GM21717 (cell line): ENCODE results near the gene CDIPT.
"Not testable (repeated sequence)": the region's sequence is repeated elsewhere in the genome, so short reads cannot be mapped to it uniquely, and the experiment has no call there.

ENCODE experiments used
- ATAC-seq: cut with Tn5 transposase; IDR thresholded peaks from one replicate; pipeline ENCODE4 v1.9.1; 2021; ENCODE audit warnings: mild to moderate bottlenecking, moderate library complexity; ENCODE audit not compliant: unreplicated experiment

Gene CDIPT

GRCh38 chr16:29897333-29897732, 34.3 kb upstream of the CDIPT start:
- no peak for ATAC-seq

- no peak for ATAC-seq
Observed at GRCh38 chr16:29896841-29897240, 33.8 kb upstream of the CDIPT start.

- no peak for ATAC-seq
Observed at GRCh38 chr16:29894352-29894751, 31.3 kb upstream of the CDIPT start.

- no peak for ATAC-seq
Observed at GRCh38 chr16:29893553-29893952, 30.5 kb upstream of the CDIPT start.

GRCh38 chr16:29892458-29892813, 29.4 kb upstream of the CDIPT start:
- no peak for ATAC-seq

GRCh38 chr16:29891525-29892457, 28.8 kb upstream of the CDIPT start:
- no peak for ATAC-seq

GRCh38 chr16:29889372-29889771, 26.3 kb upstream of the CDIPT start:
- not testable (repeated sequence) for ATAC-seq

- no peak for ATAC-seq
Observed at GRCh38 chr16:29883987-29884386, 21.0 kb upstream of the CDIPT start.

- no peak for ATAC-seq
Observed at GRCh38 chr16:29881050-29881449, 18.0 kb upstream of the CDIPT start.

- no peak for ATAC-seq
Observed at GRCh38 chr16:29878172-29878571, 15.1 kb upstream of the CDIPT start.

- ATAC-seq, result no peak
Observed at GRCh38 chr16:29877266-29877961, 14.4 kb upstream of the CDIPT start.

- no peak for ATAC-seq
Observed at GRCh38 chr16:29876594-29877249, 13.7 kb upstream of the CDIPT start.

- ATAC-seq, result no peak
Observed at GRCh38 chr16:29876217-29876593, 13.2 kb upstream of the CDIPT start.

GRCh38 chr16:29875206-29875605, 12.2 kb upstream of the CDIPT start:
- no peak for ATAC-seq

- no peak for ATAC-seq
Observed at GRCh38 chr16:29873319-29873718, 10.3 kb upstream of the CDIPT start.

GRCh38 chr16:29871822-29872546, 9.0 kb upstream of the CDIPT start:
- ATAC-seq, result no peak

GRCh38 chr16:29869067-29869466, 6.0 kb upstream of the CDIPT start:
- ATAC-seq, result not testable (repeated sequence)

GRCh38 chr16:29868396-29869009, 5.5 kb upstream of the CDIPT start:
- no peak for ATAC-seq

GRCh38 chr16:29864205-29864604, 1.2 kb upstream of the CDIPT start:
- no peak for ATAC-seq

- ATAC-seq, result no peak
Observed at GRCh38 chr16:29863669-29863984, 601 bp upstream of the CDIPT start.

- ATAC-seq, result no peak
Observed at GRCh38 chr16:29862383-29862883, 593 bp downstream of the CDIPT start.
